ENCODE measurements around the gene STK11IP. TPM values are rescaled to one million over a fixed set of nuclear protein-coding genes. Genes with fewer than 3 reads are reported as not detected.

The STK11IP gene
- total and polyA plus RNA-seq, 4 donors, result 6.1 to 58.2 (median 24.2) TPM

Small RNA genes within 50 kb of the gene (microRNA-seq; reads per million reads assigned to microRNA genes)
- gene MIR3132, result 0 reads per million in 2 donors

Other genes starting within 250 kb of the STK11IP start
- gene DNPEP, start 209.9 kb upstream of the STK11IP start, total RNA-seq, result 10 to 100 TPM; 40.8 to 60.2 TPM
- 100 to 1,000 TPM in 1 of 2 donors, 10 to 100 TPM in 1; 64.7 to 127 TPM for gene DNPEP, start 209.9 kb upstream of the STK11IP start, polyA plus RNA-seq
- 100 to 1,000 TPM; 282 to 314 TPM for gene DES, start 179.5 kb upstream of the STK11IP start, total RNA-seq
- gene DES, start 179.5 kb upstream of the STK11IP start, polyA plus RNA-seq, result 100 to 1,000 TPM in 1 of 2 donors, 10 to 100 TPM in 1; 22.5 to 145 TPM
- 100 to 1,000 TPM; 261 to 453 TPM for gene SPEG, start 163.0 kb upstream of the STK11IP start, total RNA-seq
- 1,000 to 10,000 TPM in 1 of 2 donors, 10 to 100 TPM in 1; 81.6 to 1,108 TPM for gene SPEG, start 163.0 kb upstream of the STK11IP start, polyA plus RNA-seq
- gene GMPPA, start 99.0 kb upstream of the STK11IP start, total RNA-seq, result 10 to 100 TPM; 38.5 to 42.3 TPM
- gene GMPPA, start 99.0 kb upstream of the STK11IP start, polyA plus RNA-seq, result 100 to 1,000 TPM in 1 of 2 donors, 10 to 100 TPM in 1; 17.0 to 135 TPM
- gene ASIC4, start 83.4 kb upstream of the STK11IP start, total RNA-seq, result under 1 TPM; 0.29 to 0.42 TPM
- gene ASIC4, start 83.4 kb upstream of the STK11IP start, polyA plus RNA-seq, result under 1 TPM in 1 of 2 donors, not detected in 1; 0.26 TPM
- gene CHPF, start 54.0 kb upstream of the STK11IP start, total RNA-seq, result 10 to 100 TPM; 75.7 to 81.2 TPM
- gene CHPF, start 54.0 kb upstream of the STK11IP start, polyA plus RNA-seq, result 10 to 100 TPM; 20.0 to 70.6 TPM
- 1 to 10 TPM; 1.7 to 2.3 TPM for gene TMEM198, start 53.8 kb upstream of the STK11IP start, total RNA-seq
- 1 to 10 TPM in 1 of 2 donors, not detected in 1; 7.4 TPM for gene TMEM198, start 53.8 kb upstream of the STK11IP start, polyA plus RNA-seq
- gene OBSL1, start 26.3 kb upstream of the STK11IP start, total RNA-seq, result 10 to 100 TPM; 65.3 to 76.7 TPM
- 100 to 1,000 TPM in 1 of 2 donors, 10 to 100 TPM in 1; 17.8 to 243 TPM for gene OBSL1, start 26.3 kb upstream of the STK11IP start, polyA plus RNA-seq
- gene INHA, start 25.5 kb upstream of the STK11IP start, total RNA-seq, result under 1 TPM; 0.51 to 0.55 TPM
- 1 to 10 TPM in 1 of 2 donors, not detected in 1; 3.6 TPM for gene INHA, start 25.5 kb upstream of the STK11IP start, polyA plus RNA-seq
- gene SLC4A3, start 29.8 kb downstream of the STK11IP start, total RNA-seq, result 1 to 10 TPM; 2.0 to 5.4 TPM
- 1 to 10 TPM; 2.9 to 3.0 TPM for gene SLC4A3, start 29.8 kb downstream of the STK11IP start, polyA plus RNA-seq